Bone marrow (tissue), 2 donors: ENCODE measurements around the gene NUP62.
"Not testable (repeated sequence)": the region's sequence is repeated elsewhere in the genome, so short reads cannot be mapped to it uniquely, and the experiment has no call there.

ENCODE experiments used
- DNase-seq, 2 donors: peaks; one replicate each; lab custom pipeline; 2025; lab: John Stamatoyannopoulos, UW

NUP62 gene

GRCh38 chr19:49951806-49952478, 22.6 kb upstream of the NUP62 start:
- no peak for DNase-seq

- no peak for DNase-seq
Observed at GRCh38 chr19:49950956-49951526, 21.7 kb upstream of the NUP62 start.

- DNase-seq = no peak
Observed at GRCh38 chr19:49950590-49950948, 21.3 kb upstream of the NUP62 start.

GRCh38 chr19:49949742-49950589, 20.7 kb upstream of the NUP62 start:
- no peak for DNase-seq

- DNase-seq = no peak
Observed at GRCh38 chr19:49946415-49946814, 17.1 kb upstream of the NUP62 start.

- DNase-seq = not testable (repeated sequence)
Observed at GRCh38 chr19:49944567-49944966, 15.3 kb upstream of the NUP62 start.

GRCh38 chr19:49940482-49940791, 11.1 kb upstream of the NUP62 start:
- DNase-seq = no peak

- DNase-seq = no peak
Observed at GRCh38 chr19:49939721-49940481, 10.6 kb upstream of the NUP62 start.

GRCh38 chr19:49938662-49939061, 9.4 kb upstream of the NUP62 start:
- no peak for DNase-seq

- peak; percentile 55 to 59 for DNase-seq
Observed at GRCh38 chr19:49937750-49938381, 8.6 kb upstream of the NUP62 start.

GRCh38 chr19:49936549-49936948, 7.2 kb upstream of the NUP62 start:
- no peak for DNase-seq

- no peak for DNase-seq
Observed at GRCh38 chr19:49933643-49934042, 4.3 kb upstream of the NUP62 start.

- no peak for DNase-seq
Observed at GRCh38 chr19:49932731-49933131, 3.4 kb upstream of the NUP62 start.

GRCh38 chr19:49932041-49932451, 2.7 kb upstream of the NUP62 start:
- DNase-seq = no peak

GRCh38 chr19:49931293-49932040, 2.2 kb upstream of the NUP62 start:
- no peak for DNase-seq

- no peak for DNase-seq
Observed at GRCh38 chr19:49930483-49931011, 1.2 kb upstream of the NUP62 start.

- DNase-seq = peak; percentile 94 to 96
Observed at GRCh38 chr19:49929611-49930482, 543 bp upstream of the NUP62 start.

- DNase-seq = no peak
Observed at GRCh38 chr19:49927526-49928264, 1.6 kb downstream of the NUP62 start.

- no peak for DNase-seq
Observed at GRCh38 chr19:49926515-49926914, 2.8 kb downstream of the NUP62 start.
